CD14-positive monocyte (primary cell): ENCODE data around the gene IL37. TPM values are rescaled to one million over a fixed set of nuclear protein-coding genes. Genes with fewer than 3 reads are reported as not detected.

Source experiments
- DNase-seq, 3 donors: peaks; one replicate each; pipeline ENCODE4 v3.0.0-alpha.2; 2011 to 2022
- H2AFZ ChIP-seq: 2 replicates; pipeline ENCODE4 v1.6.0; 2012; ENCODE audit warnings: mild to moderate bottlenecking, low read depth, low read length, inconsistent platforms; ENCODE audit not compliant: insufficient read depth, poor library complexity, severe bottlenecking
- H3K27ac ChIP-seq, 2 donors: 1 replicate in 1 of 2; 2 replicates in 1 of 2; pipeline ENCODE4 v1.5.1; 2012 to 2013; ENCODE audit warnings: low read length in 2 of 2, control low read depth in 1 of 2, inconsistent platforms in 1 of 2, low read depth in 1 of 2, mild to moderate bottlenecking in 1 of 2
- H3K27me3 ChIP-seq, 2 donors: one replicate each; pipeline versions ENCODE4 v1.6.0 to v1.6.1; 2011 to 2013; ENCODE audit warnings: low read length in 2 of 2; ENCODE audit not compliant: control insufficient read depth in 2 of 2, insufficient read depth in 2 of 2
- H3K36me3 ChIP-seq, 2 donors: replicated peaks in 1 of 2; 1 replicate in 1 of 2; 2 replicates in 1 of 2; pipeline versions ENCODE4 v1.5.1 to v1.6.1; 2012 to 2013; ENCODE audit warnings: low read length in 2 of 2, control low read depth in 1 of 2, inconsistent platforms in 1 of 2, mild to moderate bottlenecking in 1 of 2; ENCODE audit not compliant: insufficient read depth in 2 of 2, control insufficient read depth in 1 of 2
- H3K4me1 ChIP-seq, 2 donors: 1 replicate in 1 of 2; 2 replicates in 1 of 2; pipeline versions ENCODE4 v1.5.1 to v1.6.1; 2012 to 2013; ENCODE audit warnings: low read length in 2 of 2, control low read depth in 1 of 2, inconsistent platforms in 1 of 2, mild to moderate bottlenecking in 1 of 2, moderate library complexity in 1 of 2; ENCODE audit not compliant: insufficient read depth in 2 of 2, control insufficient read depth in 1 of 2
- H3K4me2 ChIP-seq: replicated peaks from 2 replicates; pipeline ENCODE3; 2012; ENCODE audit warnings: low read length, moderate library complexity, mild to moderate bottlenecking; ENCODE audit not compliant: poor library complexity, severe bottlenecking; ENCODE audit errors: extremely low read depth
- H3K4me3 ChIP-seq, 3 experiments: fragments of 200-600 bp in 1 of 3; sonication (generic) in 1 of 3; replicated peaks in 1 of 3; 1 replicate in 2 of 3; 2 replicates in 1 of 3; pipeline ENCODE4 v1.5.1; 2011 to 2013; ENCODE audit warnings: low read length in 3 of 3, mild to moderate bottlenecking in 3 of 3, control low read depth in 2 of 3, low read depth in 2 of 3, inconsistent platforms in 1 of 3, moderate library complexity in 1 of 3
- H3K79me2 ChIP-seq: 2 replicates; pipeline ENCODE4 v1.6.0; 2012; ENCODE audit warnings: mild to moderate bottlenecking, control low read depth, inconsistent platforms, low read length, moderate library complexity; ENCODE audit not compliant: insufficient read depth
- H3K9ac ChIP-seq: 2 replicates; pipeline ENCODE4 v1.6.0; 2017; ENCODE audit warnings: low read length, mild to moderate bottlenecking; ENCODE audit not compliant: insufficient read depth, poor library complexity, severe bottlenecking
- H3K9me3 ChIP-seq, 2 donors: replicated peaks in 1 of 2; 1 replicate in 1 of 2; 2 replicates in 1 of 2; pipeline versions ENCODE4 v1.5.1 to v1.6.1; 2012 to 2013; ENCODE audit warnings: low read length in 2 of 2, control low read depth in 1 of 2; ENCODE audit not compliant: control insufficient read depth in 1 of 2, insufficient read depth in 1 of 2
- H4K20me1 ChIP-seq: 2 replicates; pipeline ENCODE4 v1.6.0; 2012; ENCODE audit warnings: mild to moderate bottlenecking, low read length, control low read depth, moderate library complexity; ENCODE audit not compliant: insufficient read depth
- H3K27ac Mint-ChIP-seq, 7 donors: one replicate each; pipeline ENCODE4 v1.8.0; 2020; ENCODE audit warnings: mild to moderate bottlenecking in 7 of 7, mixed read lengths in 7 of 7, moderate library complexity in 6 of 7, inconsistent platforms in 2 of 7
- H3K27me3 Mint-ChIP-seq, 3 donors: one replicate each; pipeline ENCODE4 v1.8.0; 2021 to 2022; ENCODE audit warnings: low read depth in 3 of 3, mild to moderate bottlenecking in 3 of 3, mixed read lengths in 3 of 3, moderate library complexity in 3 of 3, inconsistent platforms in 1 of 3
- H3K36me3 Mint-ChIP-seq, 2 donors: one replicate each; pipeline ENCODE4 v1.8.0; 2020; ENCODE audit warnings: mixed read lengths in 2 of 2, inconsistent platforms in 1 of 2, mild to moderate bottlenecking in 1 of 2
- H3K4me1 Mint-ChIP-seq: one replicate; pipeline ENCODE4 v1.8.0; 2020; ENCODE audit warnings: mild to moderate bottlenecking, mixed read lengths
- H3K4me3 Mint-ChIP-seq, 2 donors: one replicate each; pipeline ENCODE4 v1.8.0; 2020; ENCODE audit warnings: mild to moderate bottlenecking in 2 of 2, mixed read lengths in 2 of 2, moderate library complexity in 1 of 2
- H3K9me3 Mint-ChIP-seq, 7 donors: one replicate each; pipeline ENCODE4 v1.8.0; 2020 to 2022; ENCODE audit warnings: mixed read lengths in 7 of 7, mild to moderate bottlenecking in 6 of 7, moderate library complexity in 6 of 7, inconsistent platforms in 2 of 7
- CTCF ChIP-seq: fragments of 200-600 bp; IDR thresholded peaks from one replicate; pipeline ENCODE4 v1.8.0; 2022; ENCODE audit warnings: antibody characterized with exemption, mild to moderate bottlenecking
- WGBS: methylation state at CpG from one replicate; pipeline ENCODE4 v1.1.5; 2013; ENCODE audit warnings: missing lambda C conversion rate; ENCODE audit not compliant: insufficient coverage; 5-methylcytosine and 5-hydroxymethylcytosine counted together
- intact Hi-C, 2 donors: fragments of 100-400 bp; cut with micrococcal nuclease; formaldehyde crosslinking; loops; one replicate each; pipeline versions ENCODE4 v1.15.0 to v1.15.1; 2023
- polyA plus RNA-seq, 3 donors: library from polyadenylated mRNA; depleted of rRNA in 1 of 3; unstranded in 2 of 3; stranded (reverse) in 1 of 3; fragments of 300-500 nt in 2 of 3; fragments of >200 nt in 1 of 3; fragmentation: Illumina TruSeq in 2 of 3; gene quantifications; 1 replicate in 2 of 3; 2 replicates in 1 of 3; pipeline ENCODE4 v1.2.3, GENCODE V29; 2012 to 2021

Gene IL37
- polyA plus RNA-seq, 3 donors = not detected

- Histone ChIP-seq H3K36me3 (no peaks in the 10 kb centered on the region), H2AFZ (no peak overlapping the region), H3K27ac (no peak overlapping the region), H4K20me1 (no peaks in the 10 kb centered on the region), H3K4me2 (no peak overlapping the region), H3K9me3 (peaks cover 0 to 8% of the 10 kb centered on the region in 2 donors), H3K9ac (no peak overlapping the region), H3K4me1 (peaks cover 28% of the 10 kb centered on the region in 2 donors), H3K79me2 (no peaks in the 10 kb centered on the region), H3K4me3 (no peak overlapping the region), H3K27me3 (no peaks in the 10 kb centered on the region)
- peaks cover 0 to 3% of the 10 kb centered on the region in 2 donors for H3K36me3 Mint-ChIP-seq
- DNase-seq = no peak
- no peak for TF ChIP-seq CTCF
- peaks cover 2 to 3% (median 2%) of the 10 kb centered on the region in 3 donors for H3K27me3 Mint-ChIP-seq
- H3K9me3 Mint-ChIP-seq = peaks cover 2 to 23% (median 10%) of the 10 kb centered on the region in 7 donors
- 94% methylated on average over 5 of the region's 8 CpGs for WGBS
- intact Hi-C loops = no loop called here
- H3K4me3 Mint-ChIP-seq = no peak overlapping the region
- H3K4me1 Mint-ChIP-seq = peaks cover 26% of the 10 kb centered on the region
- peak overlapping the region in 1 of 7 donors; percentile 11 for H3K27ac Mint-ChIP-seq
Measured at GRCh38 chr2:112866128-112866835, 44.7 kb upstream of the IL37 start.

GRCh38 chr2:112867701-112868631 lies 43.0 kb upstream of the IL37 start:
- Histone ChIP-seq H3K27ac (no peak overlapping the region), H3K9me3 (no peaks in the 10 kb centered on the region), H3K4me1 (peaks cover 31 to 35% of the 10 kb centered on the region in 2 donors), H3K79me2 (no peaks in the 10 kb centered on the region), H3K36me3 (no peaks in the 10 kb centered on the region), H3K27me3 (no peaks in the 10 kb centered on the region), H4K20me1 (no peaks in the 10 kb centered on the region), H3K9ac (no peak overlapping the region), H2AFZ (no peak overlapping the region), H3K4me3 (no peak overlapping the region), H3K4me2 (no peak overlapping the region)
- Mint-ChIP-seq H3K4me3 (peak overlapping the region in 1 of 2 donors; percentile 11), H3K9me3 (peaks cover 0 to 13% (median 5%) of the 10 kb centered on the region in 7 donors), H3K4me1 (peaks cover 34% of the 10 kb centered on the region), H3K36me3 (peaks cover 0 to 3% of the 10 kb centered on the region in 2 donors), H3K27me3 (peaks cover 2 to 3% (median 2%) of the 10 kb centered on the region in 3 donors), H3K27ac (peak overlapping the region in 1 of 7 donors; percentile 62)
- DNase-seq = no peak
- 95% methylated on average over 7 of the region's 7 CpGs for WGBS
- TF ChIP-seq CTCF = no peak
- intact Hi-C loops = no loop called here
